Activated T-cell treated with anti-CD3 and anti-CD28 coated beads for 24 hours (primary cell): ENCODE results near the gene LYZ.

Source experiments
- DNase-seq: peaks from one replicate; pipeline ENCODE4 v3.0.0-alpha.2; 2020; ENCODE audit warnings: low read depth

LYZ gene

DNA sequence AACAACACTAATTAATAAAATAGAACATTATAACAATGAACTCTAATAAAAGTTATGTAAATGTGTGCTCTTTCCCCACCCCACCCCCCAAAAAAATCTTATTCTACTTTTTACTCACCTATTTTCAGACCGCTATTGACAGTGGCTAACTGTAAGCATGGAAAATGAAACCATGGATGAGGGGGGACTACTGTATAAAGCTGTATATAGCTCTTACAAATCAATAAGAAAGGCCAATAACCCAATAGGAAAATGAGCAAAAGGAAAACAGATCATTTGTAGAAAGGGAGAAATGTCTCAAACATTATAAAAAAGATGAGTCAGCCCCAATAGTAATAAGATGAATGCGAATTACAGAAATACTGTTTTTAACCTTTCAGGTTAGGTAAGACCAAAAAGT lies 38.7 kb downstream of the LYZ start:
- no peak for DNase-seq

DNA sequence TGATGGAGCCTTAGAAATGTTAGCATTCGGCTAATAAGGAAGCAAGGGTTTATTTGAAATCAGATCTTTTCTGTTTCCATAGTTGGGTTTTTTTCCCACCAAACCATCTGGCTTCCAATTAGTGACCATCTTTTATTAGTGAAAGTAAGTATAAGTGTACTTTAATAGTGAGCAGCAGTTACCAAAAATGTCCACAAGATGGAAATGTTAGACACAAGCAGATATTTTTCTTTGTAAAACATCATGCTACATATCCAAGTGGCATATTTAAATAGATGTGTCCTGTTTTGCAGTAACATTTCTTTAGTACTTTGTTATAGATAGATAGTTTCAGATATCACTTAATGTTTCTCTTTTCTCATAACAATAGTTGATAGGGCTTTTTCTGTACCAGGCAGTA lies 40.2 kb downstream of the LYZ start:
- DNase-seq, result no peak

- no peak for DNase-seq
Observed at GRCh38 chr12:69389831-69390230, 41.6 kb downstream of the LYZ start.

DNA sequence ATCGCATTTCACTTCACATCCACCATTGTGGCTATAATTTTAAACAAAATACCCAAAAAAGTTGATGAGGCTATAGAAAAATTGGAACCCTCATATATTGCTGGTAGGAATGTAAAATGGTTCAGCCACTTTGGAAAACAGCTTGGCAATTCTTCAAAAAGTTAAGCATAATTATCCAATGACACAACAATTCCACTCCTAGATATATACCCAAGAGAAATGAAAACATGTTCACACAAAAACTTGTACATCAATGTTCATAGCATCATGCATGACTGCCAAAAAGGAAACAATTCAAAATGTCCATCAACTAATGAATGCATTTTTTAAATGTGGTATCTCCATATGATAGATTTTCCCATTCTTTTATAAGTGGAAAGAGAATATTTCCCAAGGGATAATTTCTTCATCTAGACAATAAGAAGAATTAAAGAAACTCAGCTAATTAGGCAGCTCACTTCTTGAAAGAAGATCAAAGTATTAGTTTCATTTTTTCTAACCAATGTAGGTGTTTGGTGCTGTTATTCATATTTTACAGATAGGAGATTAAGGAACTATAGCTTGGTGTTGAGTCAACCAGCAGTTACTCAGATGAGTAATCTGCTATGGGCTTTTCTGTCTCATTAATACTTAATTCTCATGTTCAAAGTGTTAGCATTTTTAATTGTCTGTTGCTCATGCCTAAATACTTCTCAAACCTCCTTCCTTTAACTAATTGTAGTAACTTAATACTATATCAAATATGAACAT lies 44.2 kb downstream of the LYZ start:
- DNase-seq, result no peak

GRCh38 chr12:69396041-69396440 lies 47.9 kb downstream of the LYZ start:
- no peak for DNase-seq

DNA sequence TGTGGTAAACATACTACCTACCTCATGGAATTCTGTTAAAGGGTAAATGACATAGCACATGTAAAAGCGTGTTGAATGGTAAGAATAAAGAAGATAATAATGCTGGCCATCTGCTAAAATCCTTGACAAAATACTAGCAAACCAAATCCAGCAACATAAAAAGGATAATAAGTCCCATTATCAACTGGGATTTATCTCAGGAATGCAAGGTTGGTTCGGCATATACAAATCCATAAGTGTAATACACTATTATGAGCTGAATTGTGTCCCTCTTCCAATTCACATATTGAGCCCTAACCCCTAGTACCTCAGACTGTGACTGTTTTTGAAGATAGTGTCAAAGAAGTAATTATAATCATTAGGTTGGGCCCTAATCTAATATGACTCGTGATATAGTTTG lies 48.8 kb downstream of the LYZ start:
- DNase-seq, result no peak

DNA sequence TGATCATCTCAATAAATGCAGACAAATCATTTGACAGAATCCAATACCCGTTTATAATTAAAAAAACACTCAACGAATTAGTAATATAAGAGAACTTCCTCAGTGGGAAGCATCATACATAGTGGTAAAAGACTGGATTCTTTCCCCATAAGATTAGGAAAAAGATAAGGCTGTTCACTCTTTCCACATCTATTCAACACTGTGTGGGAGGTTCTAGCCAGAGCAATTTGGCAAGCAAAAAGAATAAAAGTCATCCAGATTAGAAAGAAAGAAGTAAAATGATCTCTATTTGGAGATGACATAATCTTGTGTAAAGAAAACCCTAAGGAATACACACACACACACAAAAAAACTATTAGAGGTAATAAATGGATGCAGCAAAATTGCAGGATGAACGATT lies 49.8 kb downstream of the LYZ start:
- DNase-seq, result no peak

DNA sequence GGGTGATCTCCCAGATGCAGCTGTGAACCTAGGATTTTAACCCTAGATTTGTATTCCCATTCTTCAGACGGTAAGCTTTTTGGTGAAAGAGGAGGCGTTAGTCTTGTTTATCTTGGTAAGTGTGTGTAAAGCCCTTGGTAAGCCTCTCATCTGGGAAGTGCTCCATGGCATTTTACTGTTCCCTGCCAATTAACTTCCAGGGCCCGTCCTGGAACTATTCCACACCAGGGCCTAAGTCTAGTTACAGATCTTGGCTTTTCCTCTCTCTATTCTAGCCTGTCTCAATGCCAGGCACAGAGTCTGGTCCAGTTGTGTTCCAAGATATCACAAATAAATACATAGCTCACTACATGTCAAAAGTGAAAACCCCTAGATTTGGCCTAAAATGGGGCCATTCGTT lies 53.8 kb downstream of the LYZ start:
- DNase-seq, result no peak
